ENCODE data around the gene WWC1. TPM values are rescaled to one million over a fixed set of nuclear protein-coding genes. Genes with fewer than 3 reads are reported as not detected.
A peak's percentile ranks its signal among the peaks of the same experiment; 100 is the strongest.
"Not testable (repeated sequence)": the region's sequence is repeated elsewhere in the genome, so short reads cannot be mapped to it uniquely, and the experiment has no call there.

The WWC1 gene
- total RNA-seq, 1 experiment from 2014 or later, result 97.7 TPM

DNA sequence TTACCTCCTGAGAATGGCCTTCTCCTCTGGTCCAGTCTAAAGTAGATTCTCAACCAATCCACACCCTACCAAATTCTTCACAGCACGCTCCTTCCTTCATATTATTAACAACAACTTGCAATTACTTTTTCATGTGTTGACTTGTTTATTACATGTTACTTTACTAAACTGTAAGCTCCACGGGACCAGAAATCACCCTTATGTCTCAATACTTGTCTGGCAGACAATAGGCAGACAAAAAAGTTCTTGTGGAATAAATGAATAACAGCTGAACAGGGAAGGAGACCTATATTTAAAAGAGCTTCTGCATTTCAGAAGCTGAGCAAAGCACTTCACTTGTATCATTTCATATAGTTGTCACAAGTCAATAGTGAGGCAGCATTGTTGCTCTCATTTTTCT, 5.7 kb upstream of the WWC1 start:
- no peaks in the 10 kb centered on the region for H3K9me2 ChIP-seq (ENCODE audit: insufficient read depth)
- peaks cover 31% of the 10 kb centered on the region for H3F3A ChIP-seq (ENCODE audit: insufficient read depth, low read depth)
- H3K4me1 ChIP-seq (replicated peaks; ENCODE audit: insufficient read depth), result peaks cover 38% of the 10 kb centered on the region
- H3K27ac ChIP-seq, result no peak overlapping the region
- H3K4me2 ChIP-seq, result no peak overlapping the region
- POLR2A ChIA-PET (ENCODE audit: unreplicated experiment), result no interaction called here
- CTCF ChIA-PET, result no interaction called here
- no peaks in the 10 kb centered on the region for H4K20me1 ChIP-seq (ENCODE audit: insufficient read depth)
- BruUV-seq (replicated peaks), result no TSS peak
- 0 out of 2 replicates have a peak, but pooled peaks cover 7% of the 10 kb centered on the region for H3K9me3 ChIP-seq (ENCODE audit: insufficient read depth, low read depth)
- H3K27me3 ChIP-seq (ENCODE audit: insufficient read depth, low read depth), result no peaks in the 10 kb centered on the region
- H2AFZ ChIP-seq, result no peak overlapping the region
- H3K79me2 ChIP-seq (ENCODE audit: low read depth), result peaks cover 2% of the 10 kb centered on the region; the same call in 1 of the 2 replicates
- no peak for DNase-seq
- intact Hi-C loops (cut with micrococcal nuclease; ENCODE audit: unreplicated experiment), result loop anchor here (5.0 kb wide), 1 partner anchor 202 kb away; the partner anchor contains the start of gene RARS1
- H3K36me3 ChIP-seq (ENCODE audit: low read depth), result no peaks in the 10 kb centered on the region
- H3K4me3 ChIP-seq, result no peak overlapping the region
- TF ChIP-seq, protein P1, sequence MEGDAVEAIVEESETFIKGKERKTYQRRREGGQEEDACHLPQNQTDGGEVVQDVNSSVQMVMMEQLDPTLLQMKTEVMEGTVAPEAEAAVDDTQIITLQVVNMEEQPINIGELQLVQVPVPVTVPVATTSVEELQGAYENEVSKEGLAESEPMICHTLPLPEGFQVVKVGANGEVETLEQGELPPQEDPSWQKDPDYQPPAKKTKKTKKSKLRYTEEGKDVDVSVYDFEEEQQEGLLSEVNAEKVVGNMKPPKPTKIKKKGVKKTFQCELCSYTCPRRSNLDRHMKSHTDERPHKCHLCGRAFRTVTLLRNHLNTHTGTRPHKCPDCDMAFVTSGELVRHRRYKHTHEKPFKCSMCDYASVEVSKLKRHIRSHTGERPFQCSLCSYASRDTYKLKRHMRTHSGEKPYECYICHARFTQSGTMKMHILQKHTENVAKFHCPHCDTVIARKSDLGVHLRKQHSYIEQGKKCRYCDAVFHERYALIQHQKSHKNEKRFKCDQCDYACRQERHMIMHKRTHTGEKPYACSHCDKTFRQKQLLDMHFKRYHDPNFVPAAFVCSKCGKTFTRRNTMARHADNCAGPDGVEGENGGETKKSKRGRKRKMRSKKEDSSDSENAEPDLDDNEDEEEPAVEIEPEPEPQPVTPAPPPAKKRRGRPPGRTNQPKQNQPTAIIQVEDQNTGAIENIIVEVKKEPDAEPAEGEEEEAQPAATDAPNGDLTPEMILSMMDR (conservative IDR thresholded peaks at IDR 0.05), result no peak

DNA sequence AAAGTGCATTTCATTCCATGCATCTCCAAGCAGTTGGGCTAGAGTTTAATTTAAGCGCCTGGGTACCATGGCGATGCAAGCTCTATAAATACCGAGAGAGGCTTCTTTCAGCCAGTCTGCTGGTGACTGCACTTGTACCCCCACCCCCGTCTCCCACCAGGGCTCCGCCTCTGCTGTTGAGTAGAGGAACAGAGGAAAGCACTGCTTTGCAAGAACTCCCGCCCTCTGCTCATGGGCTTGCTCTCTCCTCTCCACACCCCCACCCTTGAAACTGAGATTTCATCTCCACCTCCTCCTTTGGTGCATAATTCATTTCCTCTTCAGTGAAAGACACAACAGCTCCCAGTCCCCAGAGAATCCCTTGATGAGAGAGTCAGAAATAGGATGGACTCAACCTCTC, 5.1 kb upstream of the WWC1 start:
- CTCF ChIA-PET, result no interaction called here
- Histone ChIP-seq H3K4me2 (no peak overlapping the region), H3K4me1 (replicated peaks; ENCODE audit: insufficient read depth) (peaks cover 43% of the 10 kb centered on the region), H2AFZ (no peak overlapping the region), H4K20me1 (ENCODE audit: insufficient read depth) (no peaks in the 10 kb centered on the region), H3K9me3 (ENCODE audit: insufficient read depth, low read depth) (0 out of 2 replicates have a peak, but pooled peaks cover 7% of the 10 kb centered on the region), H3K27ac (no peak overlapping the region), H3K9me2 (ENCODE audit: insufficient read depth) (no peaks in the 10 kb centered on the region), H3K4me3 (no peak overlapping the region), H3F3A (ENCODE audit: insufficient read depth, low read depth) (peaks cover 36% of the 10 kb centered on the region), H3K36me3 (ENCODE audit: low read depth) (no peaks in the 10 kb centered on the region), H3K27me3 (ENCODE audit: insufficient read depth, low read depth) (no peaks in the 10 kb centered on the region), H3K79me2 (ENCODE audit: low read depth) (peaks cover 7% of the 10 kb centered on the region; the same call in 1 of the 2 replicates)
- POLR2A ChIA-PET (ENCODE audit: unreplicated experiment), result no interaction called here
- intact Hi-C loops (cut with micrococcal nuclease; ENCODE audit: unreplicated experiment), result loop anchor here (5.0 kb wide), 1 partner anchor 201 kb away; the partner anchor contains the start of gene RARS1
- no TSS peak for BruUV-seq (replicated peaks)
- no peak for DNase-seq
- TF ChIP-seq, protein P1 (conservative IDR thresholded peaks at IDR 0.05), result no peak
- no peak for TF ChIP-seq EZH2 (IDR thresholded peaks at IDR 0.05; ENCODE audit: low read depth)

DNA sequence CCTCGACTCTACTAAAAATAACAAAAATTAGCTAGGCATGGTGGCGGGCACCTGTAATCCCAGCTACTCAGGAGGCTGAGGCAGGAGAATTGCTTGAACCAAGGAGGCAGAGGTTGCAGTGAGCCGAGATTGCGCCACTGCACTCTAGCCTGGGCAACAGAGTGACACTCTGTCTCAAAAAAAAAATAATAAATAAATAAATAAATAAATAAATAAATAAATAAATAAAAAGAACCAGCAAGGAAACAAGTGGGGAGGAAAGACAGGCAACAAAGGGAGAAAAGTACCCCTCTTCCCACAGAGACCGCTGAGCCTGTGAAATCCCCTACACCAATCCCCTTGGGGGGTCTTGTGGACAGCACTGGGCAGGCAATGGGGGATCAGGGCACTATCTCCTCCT, 4.6 kb upstream of the WWC1 start:
- H3F3A ChIP-seq (ENCODE audit: insufficient read depth, low read depth), result peaks cover 36% of the 10 kb centered on the region
- H3K9me2 ChIP-seq (ENCODE audit: insufficient read depth); H3K79me2 ChIP-seq (ENCODE audit: low read depth); POLR2A ChIA-PET (ENCODE audit: unreplicated experiment); H4K20me1 ChIP-seq (ENCODE audit: insufficient read depth); H3K4me2 ChIP-seq; DNase-seq; H2AFZ ChIP-seq; H3K27me3 ChIP-seq (ENCODE audit: insufficient read depth, low read depth); H3K4me3 ChIP-seq; H3K36me3 ChIP-seq (ENCODE audit: low read depth); BruUV-seq (replicated peaks); H3K27ac ChIP-seq; CTCF ChIA-PET; H3K9me3 ChIP-seq (ENCODE audit: insufficient read depth, low read depth): not testable (repeated sequence)
- peaks cover 43% of the 10 kb centered on the region for H3K4me1 ChIP-seq (replicated peaks; ENCODE audit: insufficient read depth)
- intact Hi-C loops (cut with micrococcal nuclease; ENCODE audit: unreplicated experiment), result loop anchor here (5.0 kb wide), 1 partner anchor 200 kb away; the partner anchor contains the start of gene RARS1

DNA sequence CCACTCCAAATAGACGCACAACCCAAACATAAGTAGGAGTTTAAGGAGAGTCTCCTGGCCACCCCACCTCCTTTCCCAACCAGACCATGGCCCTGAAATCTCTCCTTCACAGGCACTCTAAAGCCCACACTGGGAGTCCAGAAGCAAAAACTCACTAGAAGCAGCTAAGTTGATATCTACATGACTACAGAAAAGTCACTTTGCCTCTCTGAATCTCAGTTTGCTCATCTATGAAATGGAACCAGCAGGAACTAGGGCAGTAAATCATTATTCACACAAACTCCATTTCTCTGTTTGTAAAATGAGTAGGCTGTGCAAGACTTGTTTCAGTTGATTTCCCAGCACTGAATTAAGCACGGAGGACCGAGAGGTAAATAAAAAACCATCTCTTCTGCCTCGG, 4.1 kb upstream of the WWC1 start:
- peak overlapping the region; percentile 91; the same call in 1 of the 2 replicates for H3K27ac ChIP-seq
- no peak overlapping the region for H3K4me3 ChIP-seq
- ChIA-PET CTCF (no interaction called here), POLR2A (ENCODE audit: unreplicated experiment) (no interaction called here)
- peaks cover 36% of the 10 kb centered on the region for H3F3A ChIP-seq (ENCODE audit: insufficient read depth, low read depth)
- 0 out of 2 replicates have a peak, but pooled peaks cover 7% of the 10 kb centered on the region for H3K9me3 ChIP-seq (ENCODE audit: insufficient read depth, low read depth)
- H3K4me1 ChIP-seq (replicated peaks; ENCODE audit: insufficient read depth), result peaks cover 43% of the 10 kb centered on the region
- peak overlapping the region; percentile 64 for H3K4me2 ChIP-seq
- H2AFZ ChIP-seq, result no peak overlapping the region
- no peaks in the 10 kb centered on the region for H3K36me3 ChIP-seq (ENCODE audit: low read depth)
- no peaks in the 10 kb centered on the region for H3K27me3 ChIP-seq (ENCODE audit: insufficient read depth, low read depth)
- intact Hi-C loops (cut with micrococcal nuclease; ENCODE audit: unreplicated experiment), result loop anchor here (5.0 kb wide), 1 partner anchor 200 kb away; the partner anchor contains the start of gene RARS1
- peaks cover 12% of the 10 kb centered on the region for H3K79me2 ChIP-seq (ENCODE audit: low read depth)
- no peak for DNase-seq
- no peaks in the 10 kb centered on the region for H4K20me1 ChIP-seq (ENCODE audit: insufficient read depth)
- no TSS peak for BruUV-seq (replicated peaks)
- no peaks in the 10 kb centered on the region for H3K9me2 ChIP-seq (ENCODE audit: insufficient read depth)
- TF ChIP-seq EZH2 (IDR thresholded peaks at IDR 0.05; ENCODE audit: low read depth), result no peak

Data from PC-9 (cell line).